GM19328 (cell line): Measurements from ENCODE around the gene TRPM3.

ENCODE experiments used
- ATAC-seq: cut with Tn5 transposase; IDR thresholded peaks from one replicate; pipeline ENCODE4 v1.9.1; 2021; ENCODE audit warnings: mild to moderate bottlenecking, moderate library complexity; ENCODE audit not compliant: unreplicated experiment

TRPM3 gene

DNA sequence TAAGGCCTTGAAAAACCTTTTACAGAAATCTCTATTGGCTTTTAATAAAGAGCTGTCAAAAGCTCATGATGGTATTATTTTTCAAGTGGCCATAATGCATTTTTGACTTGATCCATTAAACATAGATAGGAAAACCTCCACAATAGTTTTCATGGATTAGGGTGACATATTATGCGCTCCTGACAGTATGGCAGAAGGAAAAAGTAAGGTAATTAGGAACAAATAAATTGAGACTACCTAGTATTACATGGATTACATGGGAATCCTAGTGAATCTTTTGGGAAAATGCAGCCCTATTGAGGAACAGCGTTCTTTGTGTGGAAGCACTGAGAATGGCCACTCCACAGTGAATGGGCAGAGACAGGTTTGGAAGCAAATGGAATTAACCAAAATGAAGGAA, 171.2 kb downstream of the TRPM3 start:
- ATAC-seq = no peak

DNA sequence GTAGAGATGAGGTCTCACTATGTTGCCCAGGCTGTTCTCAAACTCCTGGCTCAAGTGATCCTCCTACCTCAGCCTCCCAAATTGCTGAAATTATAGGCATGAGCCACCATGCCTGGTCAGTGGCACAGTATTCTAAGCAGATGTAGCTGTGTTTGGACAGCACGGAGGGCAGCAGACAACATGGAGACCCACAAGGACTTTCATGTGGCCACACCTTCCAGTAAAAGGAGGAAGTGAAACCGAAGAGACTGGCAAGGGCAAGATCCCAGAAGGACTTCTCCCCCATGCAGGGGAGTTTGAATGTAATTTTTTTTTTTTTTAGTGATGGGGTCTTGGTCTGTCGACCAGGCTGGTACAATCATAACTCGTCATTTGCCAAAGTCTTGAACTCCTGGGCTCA, 172.2 kb downstream of the TRPM3 start:
- ATAC-seq = no peak

DNA sequence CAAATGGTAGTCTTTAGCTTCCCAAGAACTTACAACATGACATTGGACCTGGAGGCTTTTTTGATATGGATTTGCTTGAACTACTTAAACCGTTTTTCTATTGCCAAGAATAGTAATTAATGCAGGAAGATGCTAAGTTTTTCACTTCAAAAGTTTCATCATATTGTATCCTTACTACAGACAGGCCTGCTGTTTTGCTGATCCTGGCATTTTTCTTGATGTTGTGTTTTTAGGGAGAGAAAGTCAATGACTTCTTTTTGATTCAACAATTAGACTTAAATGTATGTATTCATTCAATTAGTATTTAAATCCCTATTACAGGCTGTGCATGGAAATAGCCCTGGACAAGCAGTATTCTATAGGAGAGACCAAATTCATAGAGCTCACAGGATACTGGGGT, 172.7 kb downstream of the TRPM3 start:
- no peak for ATAC-seq

DNA sequence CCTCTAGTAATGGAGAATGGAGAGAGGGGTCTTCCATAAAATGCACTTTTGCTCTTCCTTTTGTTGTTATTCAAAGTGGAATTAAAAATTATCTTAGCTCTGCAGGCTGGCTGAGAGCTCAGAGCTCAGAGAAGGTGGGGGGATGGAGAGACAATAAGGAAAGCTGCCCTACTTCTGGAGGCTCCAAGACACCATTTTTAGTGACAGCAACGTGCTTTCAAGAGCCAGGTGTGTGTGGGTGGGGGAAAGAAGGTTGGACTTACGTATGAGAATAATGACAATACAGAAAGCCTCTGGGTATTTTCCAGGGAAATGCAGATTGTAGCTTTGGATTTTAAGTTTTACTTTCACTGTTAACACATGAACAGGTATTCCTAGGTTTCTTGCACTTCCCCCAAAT, 173.9 kb downstream of the TRPM3 start:
- no peak for ATAC-seq

DNA sequence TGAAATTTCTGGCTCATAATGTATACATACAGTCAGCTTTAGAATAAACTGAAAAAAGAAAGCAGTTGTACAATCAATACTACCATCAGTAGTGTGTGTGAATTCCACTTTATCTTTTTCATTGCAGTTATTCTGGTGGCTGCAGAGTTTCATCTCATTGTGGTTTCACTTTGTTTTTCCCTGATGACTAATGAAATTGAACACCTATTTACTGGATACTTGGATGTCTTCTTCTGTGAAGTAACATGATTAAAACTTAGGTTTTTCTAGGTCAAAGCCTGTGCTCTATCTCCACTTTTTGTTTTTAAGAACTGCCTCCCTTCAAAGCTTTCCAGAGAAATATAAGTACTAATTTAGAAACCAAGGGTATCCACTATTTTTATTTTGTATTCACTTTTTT, 174.3 kb downstream of the TRPM3 start:
- ATAC-seq = no peak

DNA sequence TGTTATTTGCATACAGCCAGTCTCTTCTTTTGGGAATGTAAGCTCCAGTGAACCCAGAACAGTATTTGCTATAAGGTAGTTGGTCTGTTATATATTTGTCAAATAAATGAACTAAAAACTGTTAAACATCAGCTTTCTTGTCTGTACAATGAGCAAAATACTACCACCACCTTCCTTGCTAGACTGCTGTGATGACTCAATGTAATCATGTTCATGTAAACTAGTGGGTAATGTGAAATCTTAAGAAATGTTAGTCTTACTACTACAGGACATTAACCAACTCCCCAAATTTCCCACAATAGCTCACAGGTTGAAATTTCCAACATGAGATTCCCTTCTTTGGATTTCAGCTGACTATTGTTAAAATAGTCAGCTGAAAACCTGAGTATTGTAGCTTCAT, 176.1 kb downstream of the TRPM3 start:
- no peak for ATAC-seq

DNA sequence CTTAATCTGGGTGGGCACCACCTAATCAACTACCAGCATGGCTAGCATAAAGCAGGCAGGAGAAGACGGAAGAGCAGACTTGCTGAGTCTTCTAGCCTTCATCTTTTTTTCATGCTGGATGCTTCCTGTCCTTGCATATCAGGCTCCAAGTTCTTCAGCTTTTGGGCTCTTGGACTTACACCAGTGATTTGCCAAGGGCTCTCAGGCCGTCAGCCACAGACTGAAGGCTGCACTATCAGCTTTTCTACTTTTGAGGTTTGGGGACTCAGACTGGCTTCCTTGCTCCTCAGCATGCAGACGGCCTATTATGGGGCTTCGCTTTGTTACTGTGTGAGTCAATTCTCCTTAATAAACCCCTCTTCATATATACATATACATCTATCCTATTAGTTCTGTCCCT, 180.2 kb downstream of the TRPM3 start:
- no peak for ATAC-seq

DNA sequence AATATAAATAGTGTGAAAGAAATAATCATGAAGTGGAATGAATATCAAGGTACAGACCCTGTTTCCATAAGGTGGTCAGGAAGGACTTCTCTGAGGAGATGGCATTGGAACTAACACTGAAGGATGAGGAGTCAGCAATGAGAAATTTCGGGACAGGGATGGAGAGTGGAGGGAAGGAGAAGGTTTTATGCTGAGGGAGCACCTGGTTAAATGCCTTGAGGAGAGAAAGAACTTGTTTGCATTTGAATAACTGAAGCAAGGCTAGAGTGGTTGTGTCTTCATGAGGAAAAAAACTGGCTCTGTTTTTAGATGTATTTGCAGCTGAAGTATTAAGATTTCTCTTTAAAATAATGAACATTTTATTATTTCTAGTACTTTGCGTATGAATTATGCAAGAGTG, 180.8 kb downstream of the TRPM3 start:
- ATAC-seq = no peak

DNA sequence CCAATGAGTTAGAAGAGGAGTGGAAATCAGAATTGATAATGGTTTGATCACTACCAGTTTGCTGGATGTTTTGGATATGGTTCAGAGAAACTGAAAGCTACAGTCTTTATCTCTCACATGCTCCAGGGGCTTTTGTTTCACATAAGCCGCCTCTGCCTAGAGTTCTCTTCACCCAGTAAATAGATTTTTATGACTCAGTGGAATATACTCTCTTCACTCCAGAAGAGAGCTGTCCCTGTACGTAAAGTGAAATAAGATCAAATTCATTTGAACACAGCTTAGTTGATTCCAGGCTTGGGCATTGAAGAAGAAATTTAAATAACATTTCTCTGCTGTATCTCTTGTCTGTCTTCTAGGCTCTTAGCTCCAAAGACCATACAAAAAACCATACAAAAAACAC, 184.9 kb downstream of the TRPM3 start:
- no peak for ATAC-seq

DNA sequence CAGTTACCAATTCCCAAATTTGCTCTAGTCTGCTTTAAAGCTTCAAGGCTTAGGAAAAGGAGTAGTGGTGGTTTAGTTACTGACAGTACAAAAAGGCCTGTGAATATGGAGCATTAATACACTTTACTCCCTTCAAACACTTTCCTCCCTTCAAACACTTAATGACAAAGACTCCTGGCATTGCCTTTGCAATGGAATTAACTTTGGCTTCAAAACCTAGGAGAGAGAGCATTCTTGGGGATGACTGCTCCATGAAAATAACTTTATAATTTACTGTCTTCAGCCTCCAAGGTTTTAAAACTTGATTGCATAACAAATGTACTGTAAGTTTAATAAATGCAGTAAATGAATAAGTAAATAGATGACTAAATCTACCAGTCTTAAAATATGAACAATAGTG, 185.6 kb downstream of the TRPM3 start:
- no peak for ATAC-seq

DNA sequence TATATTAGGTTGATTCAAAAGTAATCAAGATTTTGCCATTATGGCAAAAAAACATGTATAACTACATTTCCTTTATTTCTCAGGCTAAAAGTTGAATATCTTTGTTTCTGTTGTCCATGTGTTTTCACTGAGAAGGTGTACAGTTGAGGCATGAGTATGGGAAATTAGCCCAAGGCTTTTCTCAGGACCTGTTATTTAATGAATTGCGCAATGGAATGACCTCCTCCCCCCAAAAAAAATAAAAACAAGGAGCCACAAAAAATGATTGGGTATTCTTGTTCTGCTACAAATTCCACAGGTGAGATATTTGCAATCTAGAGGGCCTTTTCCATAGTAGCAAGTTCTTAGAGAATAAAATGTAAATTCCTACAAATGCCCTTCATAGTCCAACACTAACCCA, 186.8 kb downstream of the TRPM3 start:
- ATAC-seq = no peak

DNA sequence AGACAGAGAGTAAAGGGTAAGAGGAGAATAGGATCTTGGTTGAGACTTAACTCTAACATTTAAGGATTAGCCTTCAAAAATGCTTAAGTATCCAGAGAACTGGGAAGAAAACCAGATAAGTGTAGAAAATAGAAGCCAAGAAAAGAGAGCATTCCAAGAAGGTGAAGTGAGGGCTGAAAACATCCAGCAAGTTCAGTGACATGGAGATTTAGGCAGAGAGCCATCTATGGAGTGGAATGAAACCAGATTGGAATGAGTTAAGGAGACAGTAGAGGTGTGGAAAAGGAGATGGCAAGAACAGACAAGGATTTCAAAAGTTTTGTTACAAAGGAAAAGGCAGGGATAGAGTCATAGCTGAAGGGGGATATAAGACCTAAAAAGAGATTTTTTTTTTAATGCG, 188.1 kb downstream of the TRPM3 start:
- no peak for ATAC-seq

DNA sequence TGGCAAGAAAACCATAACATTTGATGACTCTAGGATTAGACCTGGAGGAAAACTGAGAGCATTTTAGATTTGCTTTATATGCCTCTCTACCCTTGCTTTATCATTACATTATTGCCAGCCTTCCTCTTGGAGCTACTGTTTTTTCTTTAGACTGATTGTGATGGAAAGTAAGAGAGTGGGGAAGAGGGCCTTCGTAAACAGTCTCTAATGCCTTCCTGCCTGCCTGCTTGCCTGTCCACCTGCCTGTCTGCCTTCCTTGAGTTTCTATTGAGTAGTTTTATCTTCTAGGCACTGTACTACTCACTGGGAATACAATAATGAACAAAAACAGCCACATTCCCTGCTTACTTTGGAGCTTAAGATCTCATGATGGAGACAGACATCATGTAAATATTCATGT, 189.3 kb downstream of the TRPM3 start:
- no peak for ATAC-seq

DNA sequence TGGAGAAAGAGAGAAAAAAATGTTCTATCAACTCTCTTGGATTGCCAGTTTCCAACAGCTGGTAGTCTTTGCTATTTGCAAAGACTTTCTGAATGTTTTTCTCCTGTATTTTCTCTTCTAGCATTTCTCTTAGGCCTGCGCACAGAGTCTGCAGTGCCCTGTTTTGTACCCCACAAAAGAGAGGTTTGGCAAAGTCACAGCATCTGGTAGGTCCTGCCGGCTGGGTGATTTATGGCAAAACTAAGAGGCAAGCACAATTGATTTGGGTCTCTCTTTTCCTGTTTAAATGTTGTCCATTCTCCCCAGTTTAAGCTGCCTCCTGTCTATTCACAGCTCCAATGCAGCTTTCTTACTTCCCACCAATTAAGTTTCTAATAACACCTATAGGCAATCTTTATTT, 193.9 kb downstream of the TRPM3 start:
- no peak for ATAC-seq

DNA sequence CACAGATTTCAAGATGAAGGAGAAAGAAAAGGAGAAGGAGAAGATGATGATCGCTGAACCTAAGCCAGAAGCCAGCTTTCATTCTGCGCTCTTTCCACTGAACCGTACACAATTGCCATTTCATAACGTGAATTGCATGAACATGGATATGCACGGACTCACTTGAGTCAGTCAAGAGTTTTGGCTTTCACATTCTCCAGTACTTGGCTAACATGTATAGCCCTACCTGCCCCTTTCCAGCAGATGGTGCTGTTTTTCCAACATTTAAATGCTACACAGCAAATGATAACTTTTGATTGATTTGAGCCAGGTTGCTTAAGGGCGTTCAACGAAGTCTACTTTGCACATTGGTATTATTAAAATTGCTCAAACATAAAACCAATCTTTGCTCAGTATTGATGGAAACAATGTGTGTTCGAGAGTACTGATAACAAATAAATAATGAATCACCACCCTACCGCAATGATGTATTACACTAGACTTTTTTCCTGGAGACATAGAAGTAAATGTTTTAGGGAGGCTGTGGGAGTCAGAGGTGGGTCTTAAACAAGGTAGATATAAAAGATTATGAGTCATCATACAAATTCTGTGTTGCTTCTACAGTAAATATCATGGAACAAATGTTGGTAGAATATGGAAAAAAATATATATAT, 196.4 kb downstream of the TRPM3 start:
- ATAC-seq = peak; percentile 57

DNA sequence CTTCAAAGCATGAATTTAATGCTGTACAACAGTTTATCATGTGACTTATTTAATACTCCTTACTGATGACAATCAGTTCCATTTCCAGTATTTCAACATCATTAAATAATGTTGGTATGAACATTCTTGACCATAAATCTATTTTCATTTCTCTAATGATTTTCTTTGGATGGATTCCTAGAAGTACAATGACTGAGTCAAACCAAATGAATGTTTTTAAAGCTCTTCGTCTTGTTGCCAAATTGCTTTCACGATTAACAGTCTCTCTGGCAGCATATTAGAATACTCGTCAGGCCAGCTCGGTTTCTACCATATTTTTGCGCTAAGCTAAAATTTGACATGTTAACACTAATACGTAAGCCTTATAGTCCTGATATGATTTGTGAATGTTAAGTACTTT, 197.0 kb downstream of the TRPM3 start:
- no peak for ATAC-seq

DNA sequence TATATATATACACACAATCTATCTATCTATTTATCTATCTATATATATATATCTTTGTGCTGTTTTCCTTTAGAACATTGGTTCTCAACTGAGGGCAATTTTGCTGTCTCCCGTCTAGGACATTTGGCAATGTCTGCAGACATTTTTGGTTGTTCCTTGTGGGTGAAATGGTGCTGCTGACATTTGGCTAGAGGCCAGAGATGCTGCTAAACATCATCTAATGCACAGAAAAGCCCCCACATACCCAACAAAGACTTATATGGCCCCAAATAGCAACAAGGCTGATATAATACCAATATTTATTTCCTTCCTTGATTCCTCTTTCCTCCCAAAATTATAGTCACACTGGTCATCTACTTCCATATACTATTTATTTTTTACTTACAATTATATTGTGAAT, 197.5 kb downstream of the TRPM3 start:
- ATAC-seq = no peak

DNA sequence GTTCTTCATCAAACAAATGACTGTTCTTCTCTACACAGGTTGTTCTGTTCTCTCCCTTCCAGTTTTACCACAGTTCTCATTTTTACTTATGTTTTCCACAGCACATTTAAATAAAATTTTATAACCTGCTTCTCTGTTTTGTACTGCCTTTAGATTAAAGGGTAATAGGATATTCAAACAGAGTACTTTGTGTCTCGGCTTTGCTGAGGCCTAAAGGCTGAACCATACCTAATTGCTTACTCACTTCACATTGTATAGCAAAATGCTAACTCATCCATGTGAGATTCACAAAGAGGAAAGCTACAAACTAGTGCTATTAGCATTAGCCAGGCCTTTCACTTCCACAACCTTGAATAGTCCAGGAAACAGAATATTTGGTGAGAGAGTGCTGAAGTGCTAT, 200.3 kb downstream of the TRPM3 start:
- ATAC-seq = no peak

DNA sequence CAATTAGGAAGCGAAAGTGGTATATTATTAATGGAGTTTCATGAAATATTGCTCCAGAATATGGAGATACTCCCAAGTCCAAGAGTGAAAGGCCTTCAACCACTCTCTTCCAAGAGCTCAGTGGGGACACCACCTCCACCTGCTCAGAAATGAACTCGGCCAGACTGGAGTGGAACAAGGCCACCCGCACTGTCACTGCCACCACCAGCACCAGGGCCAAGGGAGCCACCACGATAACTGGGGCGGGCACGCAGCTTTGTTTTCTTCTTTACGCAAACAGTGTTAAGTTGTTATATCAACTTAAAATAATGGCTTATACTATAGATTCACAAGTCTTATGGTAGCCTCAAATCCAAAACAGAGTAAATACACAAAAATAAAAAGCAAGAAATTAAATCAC, 204.1 kb downstream of the TRPM3 start:
- ATAC-seq = no peak

DNA sequence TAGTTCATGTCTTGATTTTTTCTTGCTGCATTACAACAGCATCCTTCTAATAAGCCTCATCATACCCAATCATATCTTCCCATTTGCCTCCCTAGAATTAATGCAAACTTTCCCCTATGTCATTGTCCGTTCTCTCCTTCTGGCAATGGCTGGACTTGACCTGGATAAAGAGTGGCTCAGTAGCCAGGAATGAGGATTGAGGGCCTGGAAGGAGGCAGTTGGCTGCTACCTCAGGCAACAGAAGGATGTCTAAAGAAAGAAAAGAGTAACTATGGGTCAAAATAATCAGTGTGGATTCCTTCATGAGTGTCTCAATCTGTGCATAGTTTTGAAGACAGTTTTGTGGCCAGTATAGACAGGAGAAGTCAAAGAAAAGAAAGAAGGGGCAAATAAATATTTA, 209.6 kb downstream of the TRPM3 start:
- no peak for ATAC-seq

DNA sequence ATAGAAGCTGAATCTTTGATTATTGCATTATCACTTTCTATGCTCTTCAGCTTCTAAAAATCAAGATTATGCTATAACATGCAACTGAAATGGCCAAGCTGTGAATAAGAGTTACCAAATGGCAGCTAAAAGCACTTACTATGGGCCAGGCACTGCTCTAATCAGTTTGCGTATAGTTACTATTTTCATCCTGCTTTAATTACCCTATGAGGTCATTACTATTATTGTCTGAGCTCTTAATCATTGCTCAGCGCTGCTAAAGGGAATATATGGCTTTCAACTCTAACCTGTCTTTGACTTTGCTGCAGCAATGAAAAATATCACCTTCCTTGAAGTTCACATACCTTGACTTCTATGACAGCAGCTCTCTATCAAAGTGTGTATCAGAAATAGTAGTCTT, 210.8 kb downstream of the TRPM3 start:
- ATAC-seq = no peak

DNA sequence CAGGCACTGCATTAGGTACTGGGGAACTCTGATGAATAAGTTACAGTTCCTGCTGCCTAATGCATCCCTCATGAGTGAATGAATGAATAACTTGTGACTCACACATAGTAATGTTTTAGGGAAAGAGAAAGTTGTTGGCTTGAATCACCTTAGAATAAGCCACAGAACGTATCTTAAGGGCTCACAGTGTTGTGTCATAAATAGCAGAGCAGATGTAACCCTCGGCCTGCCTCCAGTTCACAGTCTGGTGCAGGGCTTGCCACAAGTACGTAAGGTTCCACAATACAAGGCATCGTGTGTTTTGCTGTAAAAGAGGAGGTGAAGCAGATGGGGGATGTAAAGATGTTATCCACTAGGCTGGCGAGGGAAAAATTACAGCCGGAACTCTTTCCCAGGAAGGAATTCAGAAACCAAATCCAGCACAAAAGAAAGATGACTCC, 218.7 kb downstream of the TRPM3 start:
- ATAC-seq = no peak

DNA sequence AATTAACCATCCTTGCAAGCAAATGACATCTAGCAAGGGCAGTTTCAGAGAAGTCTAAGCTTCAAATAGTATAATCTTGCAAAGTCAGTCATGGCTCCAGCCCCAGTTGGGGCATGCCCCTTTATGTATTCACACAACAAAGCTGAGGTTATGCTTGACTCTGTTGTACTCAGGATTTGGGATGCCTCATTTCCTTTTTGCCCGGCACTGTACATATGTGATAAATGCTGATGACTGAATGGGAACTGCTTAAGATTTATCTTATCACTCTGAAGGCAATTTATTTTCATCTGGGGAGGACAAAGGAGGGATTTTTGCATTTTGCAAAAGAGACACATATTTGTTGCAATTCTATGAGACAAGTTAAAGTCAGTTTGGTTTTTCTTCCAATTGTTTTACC, 219.2 kb downstream of the TRPM3 start:
- ATAC-seq = no peak

DNA sequence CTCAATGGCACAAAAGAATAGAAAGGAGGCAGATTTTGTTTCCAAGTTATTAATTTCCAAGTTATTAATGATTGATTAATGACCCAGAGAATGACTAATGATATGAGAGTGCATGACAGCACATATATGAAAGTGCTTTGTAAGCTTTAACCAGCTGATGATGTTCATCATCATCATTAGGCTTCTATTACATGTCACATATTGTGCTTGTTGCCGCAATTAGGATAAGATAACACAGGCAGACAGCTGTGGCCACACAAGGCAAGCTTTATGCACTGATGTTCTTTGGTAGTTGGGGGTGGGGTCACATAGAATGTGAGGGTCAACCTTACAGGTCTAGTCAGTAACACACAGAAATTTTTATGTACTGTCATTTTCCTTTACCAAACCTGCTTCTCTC, 219.7 kb downstream of the TRPM3 start:
- no peak for ATAC-seq
